ENCODE results near the gene AKT1.
A peak's percentile ranks its signal among the peaks of the same experiment; 100 is the strongest.

Gene AKT1

GRCh38 chr14:104734991-104735779 is 60.4 kb downstream of the AKT1 start:
- no peak overlapping the region for H3K4me3 ChIP-seq (ENCODE audit: low read length)
- no peak for TF ChIP-seq CTCF (IDR thresholded peaks at IDR 0.05; ENCODE audit: insufficient read depth, low read depth, low read length, missing control alignments)
- no peak for DNase-seq (ENCODE audit: low read depth)

- DNase-seq (ENCODE audit: low read depth): no peak
- H3K4me3 ChIP-seq (ENCODE audit: low read length): no peak overlapping the region
- TF ChIP-seq CTCF (IDR thresholded peaks at IDR 0.05; ENCODE audit: insufficient read depth, low read depth, low read length, missing control alignments): no peak
Measured at GRCh38 chr14:104734601-104734990, 61.0 kb downstream of the AKT1 start.

- no peak overlapping the region for H3K4me3 ChIP-seq (ENCODE audit: low read length)
- no peak for DNase-seq (ENCODE audit: low read depth)
- no peak for TF ChIP-seq CTCF (IDR thresholded peaks at IDR 0.05; ENCODE audit: insufficient read depth, low read depth, low read length, missing control alignments)
Measured at GRCh38 chr14:104734051-104734587, 61.4 kb downstream of the AKT1 start.

- TF ChIP-seq CTCF (IDR thresholded peaks at IDR 0.05; ENCODE audit: insufficient read depth, low read depth, low read length, missing control alignments): no peak
- peak; percentile 66 for DNase-seq (ENCODE audit: low read depth)
- H3K4me3 ChIP-seq (ENCODE audit: low read length): no peak overlapping the region
Measured at GRCh38 chr14:104732931-104733681, 62.4 kb downstream of the AKT1 start.

- TF ChIP-seq CTCF (IDR thresholded peaks at IDR 0.05; ENCODE audit: insufficient read depth, low read depth, low read length, missing control alignments): no peak
- peak; percentile 47 for DNase-seq (ENCODE audit: low read depth)
- no peak overlapping the region for H3K4me3 ChIP-seq (ENCODE audit: low read length)
Measured at GRCh38 chr14:104732355-104732804, 63.2 kb downstream of the AKT1 start.

GRCh38 chr14:104731320-104732294 is 63.9 kb downstream of the AKT1 start:
- peak; percentile 32 for TF ChIP-seq CTCF (IDR thresholded peaks at IDR 0.05; ENCODE audit: insufficient read depth, low read depth, low read length, missing control alignments)
- DNase-seq (ENCODE audit: low read depth): no peak

More at GRCh38 chr14:104731320-104732294, 63.9 kb downstream of the AKT1 start:
- no peak overlapping the region for H3K4me3 ChIP-seq (ENCODE audit: low read length)
